ENCODE data around the gene KAT8. TPM values are rescaled to one million over a fixed set of nuclear protein-coding genes. Genes with fewer than 3 reads are reported as not detected.
"Not testable (repeated sequence)": the region's sequence is repeated elsewhere in the genome, so short reads cannot be mapped to it uniquely, and the experiment has no call there.

Gene KAT8
- total RNA-seq, 2 donors from 2014 or later = 51.0 to 55.8 TPM

- peak; percentile 53 for DNase-seq
- WGBS, 2 experiments (ENCODE audit: insufficient coverage in 1 of 2, insufficient read length in 1 of 2) = 85 to 87% methylated on average over 5 to 11 of the region's 11 CpGs
- H3K9me3 Mint-ChIP-seq = no peaks in the 10 kb centered on the region
- no peaks in the 10 kb centered on the region for H3K9me3 ChIP-seq (ENCODE audit: control insufficient read depth, low read length)
- no peak within 1 kb of the TSS for H3K27ac ChIP-seq (ENCODE audit: low read depth, low read length)
- H3K36me3 Mint-ChIP-seq (ENCODE audit: low read depth) = no peaks in the 10 kb centered on the region
- no peaks in the 10 kb centered on the region for H3K4me1 Mint-ChIP-seq
- peak within 1 kb of the TSS; percentile 42 for H3K4me3 Mint-ChIP-seq
- H3K27ac Mint-ChIP-seq = no peak within 1 kb of the TSS
- no peaks in the 10 kb centered on the region for H3K4me1 ChIP-seq (ENCODE audit: control insufficient read depth, insufficient read depth, low read length)
- H3K27me3 ChIP-seq (ENCODE audit: control insufficient read depth, insufficient read depth, low read length, poor library complexity, severe bottlenecking) = peaks cover 20% of the 10 kb centered on the region
- H3K27me3 Mint-ChIP-seq (ENCODE audit: insufficient read depth) = peaks cover 43% of the 10 kb centered on the region
- TF ChIP-seq, protein P1, sequence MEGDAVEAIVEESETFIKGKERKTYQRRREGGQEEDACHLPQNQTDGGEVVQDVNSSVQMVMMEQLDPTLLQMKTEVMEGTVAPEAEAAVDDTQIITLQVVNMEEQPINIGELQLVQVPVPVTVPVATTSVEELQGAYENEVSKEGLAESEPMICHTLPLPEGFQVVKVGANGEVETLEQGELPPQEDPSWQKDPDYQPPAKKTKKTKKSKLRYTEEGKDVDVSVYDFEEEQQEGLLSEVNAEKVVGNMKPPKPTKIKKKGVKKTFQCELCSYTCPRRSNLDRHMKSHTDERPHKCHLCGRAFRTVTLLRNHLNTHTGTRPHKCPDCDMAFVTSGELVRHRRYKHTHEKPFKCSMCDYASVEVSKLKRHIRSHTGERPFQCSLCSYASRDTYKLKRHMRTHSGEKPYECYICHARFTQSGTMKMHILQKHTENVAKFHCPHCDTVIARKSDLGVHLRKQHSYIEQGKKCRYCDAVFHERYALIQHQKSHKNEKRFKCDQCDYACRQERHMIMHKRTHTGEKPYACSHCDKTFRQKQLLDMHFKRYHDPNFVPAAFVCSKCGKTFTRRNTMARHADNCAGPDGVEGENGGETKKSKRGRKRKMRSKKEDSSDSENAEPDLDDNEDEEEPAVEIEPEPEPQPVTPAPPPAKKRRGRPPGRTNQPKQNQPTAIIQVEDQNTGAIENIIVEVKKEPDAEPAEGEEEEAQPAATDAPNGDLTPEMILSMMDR (conservative IDR thresholded peaks at IDR 0.05) = no peak
- no peak within 1 kb of the TSS for H3K4me3 ChIP-seq (ENCODE audit: low read length)
- no peaks in the 10 kb centered on the region for H3K36me3 ChIP-seq (ENCODE audit: control insufficient read depth, insufficient read depth, low read length)
- no peak within 1 kb of the TSS for H3K9ac ChIP-seq (ENCODE audit: extremely low read depth, low read length, poor library complexity, severe bottlenecking)
Observed at GRCh38 chr16:31149894-31150890, 32.7 kb downstream of the KAT8 start, which contains the start of gene PRSS36. TSS of gene PRSS36 (minus strand) at chr16:31150066. CDS start at chr16:31150035, 31 bp downstream.

DNA sequence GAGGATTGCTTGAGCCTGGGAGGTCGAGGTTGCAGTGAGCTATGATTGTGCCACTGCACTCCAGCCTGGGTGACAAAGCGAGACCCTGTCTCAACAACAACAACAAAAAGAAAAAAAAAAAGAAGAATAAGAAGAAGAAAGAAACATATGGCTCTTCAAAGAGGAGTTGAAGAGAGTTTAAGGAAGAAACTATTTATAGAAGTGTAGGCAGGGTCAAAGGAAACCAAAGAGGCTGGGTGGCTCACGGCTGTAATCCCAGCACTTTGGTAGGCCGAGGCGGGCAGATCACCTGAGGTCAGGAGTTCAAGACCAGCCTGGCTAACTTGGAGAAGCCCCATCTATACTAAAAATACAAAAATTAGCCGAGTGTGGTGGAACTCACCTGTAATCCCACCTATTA is 33.5 kb downstream of the KAT8 start:
- H3K27ac Mint-ChIP-seq; H3K9me3 ChIP-seq (ENCODE audit: control insufficient read depth, low read length): not testable (repeated sequence)

DNA sequence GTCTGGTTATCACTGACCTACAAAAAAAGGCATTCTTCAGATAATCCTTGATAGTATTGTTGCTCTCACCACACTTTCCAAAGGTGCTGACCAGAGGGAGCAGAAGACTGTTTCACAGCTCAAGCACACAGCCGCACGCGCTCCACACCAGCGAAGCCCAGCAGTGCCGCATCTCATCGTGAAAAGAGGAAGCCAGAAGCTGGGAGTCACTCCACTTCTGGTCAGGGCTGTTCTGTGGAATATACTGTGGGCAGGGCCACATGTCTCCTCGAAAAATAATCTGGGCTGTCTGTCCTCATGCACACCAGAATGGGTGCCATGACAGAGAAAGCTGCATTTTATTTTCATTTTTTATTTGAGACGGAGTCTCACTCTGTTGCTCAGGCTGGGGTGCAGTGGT is 39.7 kb downstream of the KAT8 start:
- H3K9ac ChIP-seq (ENCODE audit: extremely low read depth, low read length, poor library complexity, severe bottlenecking) = no peak overlapping the region
- Mint-ChIP-seq H3K27ac (no peak overlapping the region), H3K27me3 (ENCODE audit: insufficient read depth) (peaks cover 6% of the 10 kb centered on the region)

More for the DNA sequence above, 33.5 kb downstream of the KAT8 start:
- H3K27me3 ChIP-seq (ENCODE audit: control insufficient read depth, insufficient read depth, low read length, poor library complexity, severe bottlenecking) = peaks cover 20% of the 10 kb centered on the region
- not testable (repeated sequence) for H3K9me3 Mint-ChIP-seq; H3K4me1 ChIP-seq (ENCODE audit: control insufficient read depth, insufficient read depth, low read length); H3K36me3 ChIP-seq (ENCODE audit: control insufficient read depth, insufficient read depth, low read length); H3K4me3 ChIP-seq (ENCODE audit: low read length); H3K9ac ChIP-seq (ENCODE audit: extremely low read depth, low read length, poor library complexity, severe bottlenecking); DNase-seq; H3K4me1 Mint-ChIP-seq; H3K36me3 Mint-ChIP-seq (ENCODE audit: low read depth); H3K4me3 Mint-ChIP-seq; H3K27ac ChIP-seq (ENCODE audit: low read depth, low read length)
- 83 to 91% methylated on average over 4 to 5 of the region's 6 CpGs for WGBS, 2 experiments (ENCODE audit: insufficient coverage in 1 of 2, insufficient read length in 1 of 2)
- peaks cover 36% of the 10 kb centered on the region for H3K27me3 Mint-ChIP-seq (ENCODE audit: insufficient read depth)

More for the DNA sequence above, 39.7 kb downstream of the KAT8 start:
- Histone ChIP-seq H3K27me3 (ENCODE audit: control insufficient read depth, insufficient read depth, low read length, poor library complexity, severe bottlenecking) (no peaks in the 10 kb centered on the region), H3K4me3 (ENCODE audit: low read length) (no peak overlapping the region), H3K36me3 (ENCODE audit: control insufficient read depth, insufficient read depth, low read length) (no peaks in the 10 kb centered on the region), H3K4me1 (ENCODE audit: control insufficient read depth, insufficient read depth, low read length) (peaks cover 7% of the 10 kb centered on the region), H3K27ac (ENCODE audit: low read depth, low read length) (no peak overlapping the region), H3K9me3 (ENCODE audit: control insufficient read depth, low read length) (no peaks in the 10 kb centered on the region)
- no peak overlapping the region for H3K4me3 Mint-ChIP-seq
- TF ChIP-seq, protein P1 (conservative IDR thresholded peaks at IDR 0.05) = no peak
- DNase-seq = no peak
- peaks cover 8% of the 10 kb centered on the region for H3K4me1 Mint-ChIP-seq
- H3K36me3 Mint-ChIP-seq (ENCODE audit: low read depth) = no peaks in the 10 kb centered on the region
- 83 to 87% methylated on average over 7 to 8 of the region's 8 CpGs for WGBS, 2 experiments (ENCODE audit: insufficient coverage in 1 of 2, insufficient read length in 1 of 2)
- no peaks in the 10 kb centered on the region for H3K9me3 Mint-ChIP-seq

Data from endodermal cell (in vitro differentiated cells).